ENCODE measurements around the gene KSR1.

DNA sequence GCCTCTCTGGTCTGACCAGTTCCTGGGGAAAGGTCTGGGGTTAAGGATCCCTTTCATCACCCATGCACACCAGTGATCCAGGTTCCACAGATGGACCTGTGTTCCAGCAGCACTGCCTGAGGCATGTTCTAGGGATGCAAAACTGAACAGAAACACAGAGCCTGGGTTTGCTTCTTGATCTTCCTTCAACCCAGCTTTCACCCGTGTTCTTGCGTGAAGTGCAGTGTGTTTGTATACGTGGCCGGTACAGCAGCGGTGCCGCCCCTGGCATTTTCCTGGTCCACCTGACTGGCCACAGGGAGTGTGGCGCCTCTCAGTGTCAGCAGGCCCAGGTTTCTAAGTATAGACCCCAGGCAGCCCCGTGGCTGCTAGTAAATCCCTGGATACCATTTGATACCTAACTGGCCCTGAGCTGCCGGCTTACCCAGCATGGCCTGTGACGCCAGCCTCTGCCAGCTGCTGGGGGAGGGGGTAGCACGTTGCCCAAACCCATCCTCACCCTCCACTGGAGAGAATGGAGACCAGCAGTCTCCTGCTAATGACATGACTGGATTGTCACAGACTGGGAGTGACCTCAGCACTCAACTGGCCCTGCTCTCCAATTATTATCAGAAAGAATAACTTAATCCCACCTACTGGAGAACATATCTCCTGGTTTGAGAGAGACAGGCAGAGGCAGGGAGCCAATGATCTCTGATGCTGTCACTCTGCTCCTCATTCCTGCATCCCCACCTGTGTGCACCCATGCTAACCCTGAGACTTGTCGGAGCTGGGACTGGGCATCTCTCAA is 115.5 kb downstream of the KSR1 start:
- TF ChIP-seq EZH2 (IDR thresholded peaks at IDR 0.05; ENCODE audit: borderline replicate concordance, low read depth, low read length, poor library complexity, severe bottlenecking): no peak
- TF ChIP-seq, protein P1, sequence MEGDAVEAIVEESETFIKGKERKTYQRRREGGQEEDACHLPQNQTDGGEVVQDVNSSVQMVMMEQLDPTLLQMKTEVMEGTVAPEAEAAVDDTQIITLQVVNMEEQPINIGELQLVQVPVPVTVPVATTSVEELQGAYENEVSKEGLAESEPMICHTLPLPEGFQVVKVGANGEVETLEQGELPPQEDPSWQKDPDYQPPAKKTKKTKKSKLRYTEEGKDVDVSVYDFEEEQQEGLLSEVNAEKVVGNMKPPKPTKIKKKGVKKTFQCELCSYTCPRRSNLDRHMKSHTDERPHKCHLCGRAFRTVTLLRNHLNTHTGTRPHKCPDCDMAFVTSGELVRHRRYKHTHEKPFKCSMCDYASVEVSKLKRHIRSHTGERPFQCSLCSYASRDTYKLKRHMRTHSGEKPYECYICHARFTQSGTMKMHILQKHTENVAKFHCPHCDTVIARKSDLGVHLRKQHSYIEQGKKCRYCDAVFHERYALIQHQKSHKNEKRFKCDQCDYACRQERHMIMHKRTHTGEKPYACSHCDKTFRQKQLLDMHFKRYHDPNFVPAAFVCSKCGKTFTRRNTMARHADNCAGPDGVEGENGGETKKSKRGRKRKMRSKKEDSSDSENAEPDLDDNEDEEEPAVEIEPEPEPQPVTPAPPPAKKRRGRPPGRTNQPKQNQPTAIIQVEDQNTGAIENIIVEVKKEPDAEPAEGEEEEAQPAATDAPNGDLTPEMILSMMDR (conservative IDR thresholded peaks at IDR 0.05; ENCODE audit: low read depth, low read length): no peak
